Measurements from ENCODE around the gene KLF9.

- TF ChIP-seq MYC (IDR thresholded peaks at IDR 0.05; ENCODE audit: low read depth, low read length) (no peak), MYC (CRISPR knock-in tag; IDR thresholded peaks at IDR 0.05; ENCODE audit: borderline replicate concordance, low read depth) (no peak), ZC3H11A (IDR thresholded peaks at IDR 0.05; ENCODE audit: low read depth, low read length) (no peak), GTF2A2 (tag; IDR thresholded peaks at IDR 0.05) (no peak), SIX5 (IDR thresholded peaks at IDR 0.05; ENCODE audit: borderline replicate concordance in 1 of 2, insufficient read depth in 1 of 2, low read depth in 1 of 2, low read length in 2 of 2) (no peak)
Observed at GRCh38 chr9:70395652-70396051, 18.8 kb downstream of the KLF9 start.
